GM12892 (cell line): ENCODE data around the gene NKX2-1. TPM values are rescaled to one million over a fixed set of nuclear protein-coding genes. Genes with fewer than 3 reads are reported as not detected.
A peak's percentile ranks its signal among the peaks of the same experiment; 100 is the strongest.
"Not testable (repeated sequence)": the region's sequence is repeated elsewhere in the genome, so short reads cannot be mapped to it uniquely, and the experiment has no call there.

ENCODE experiments used
- DNase-seq: peaks from one replicate; pipeline ENCODE4 v3.0.0; 2011; ENCODE audit not compliant: insufficient read length
- FAIRE-seq: peaks from 2 replicates; lab custom pipeline; 2011; peaks lifted over from hg19 to GRCh38; lab: Jason Lieb, UNC
- POLR2A ChIP-seq: IDR thresholded peaks from 2 replicates; pipeline ENCODE4 v1.6.1; 2011; ENCODE audit warnings: low read depth, low read length, control low read depth
- POLR2AphosphoS5 ChIP-seq: IDR thresholded peaks from 2 replicates; pipeline ENCODE4 v1.6.1; 2011; ENCODE audit warnings: low read depth, low read length, control low read depth
- TAF1 ChIP-seq: IDR thresholded peaks from 2 replicates; pipeline ENCODE4 v1.6.1; 2011; ENCODE audit warnings: low read depth, mild to moderate bottlenecking, control low read depth, low read length, borderline replicate concordance
- polyA plus RNA-seq: library from polyadenylated mRNA; unstranded; fragments of >200 nt; gene quantifications from one replicate; pipeline ENCODE4 v1.2.1, GENCODE V29; 2012; ENCODE audit warnings: missing spikeins, inconsistent platforms; ENCODE audit not compliant: missing spikeins

The NKX2-1 gene
- not detected for polyA plus RNA-seq

GRCh38 chr14:36519431-36520321 is at the start of gene NKX2-1:
Gene NKX2-1, minus strand, starts transcription at chr14:36520232. Its CDS starts 103 bp downstream, at chr14:36520129.
- TF ChIP-seq POLR2A = no peak
- TF ChIP-seq POLR2AphosphoS5 = no peak
- no peak for TF ChIP-seq TAF1
- FAIRE-seq (no peak), DNase-seq (no peak)

- FAIRE-seq = no peak
Measured at GRCh38 chr14:36556811-36557433, 36.9 kb upstream of the NKX2-1 start.

GRCh38 chr14:36555998-36556743 is 36.1 kb upstream of the NKX2-1 start:
- FAIRE-seq (no peak), DNase-seq (no peak)
- TF ChIP-seq POLR2A (no peak), POLR2AphosphoS5 (no peak), TAF1 (no peak)

More at GRCh38 chr14:36556811-36557433, 36.9 kb upstream of the NKX2-1 start:
- TF ChIP-seq POLR2A = no peak
- no peak for DNase-seq

- FAIRE-seq = peak; percentile 21
- no peak for DNase-seq
Measured at GRCh38 chr14:36553656-36554260, 33.7 kb upstream of the NKX2-1 start.

GRCh38 chr14:36550899-36551298 is 30.9 kb upstream of the NKX2-1 start:
- DNase-seq = no peak
- FAIRE-seq = no peak
- TF ChIP-seq POLR2AphosphoS5 (no peak), TAF1 (no peak), POLR2A (no peak)

More at GRCh38 chr14:36553656-36554260, 33.7 kb upstream of the NKX2-1 start:
- TF ChIP-seq POLR2AphosphoS5 (no peak), TAF1 (no peak), POLR2A (no peak)

- not testable (repeated sequence) for FAIRE-seq, DNase-seq
Measured at GRCh38 chr14:36544280-36544679, 24.2 kb upstream of the NKX2-1 start.

GRCh38 chr14:36538051-36538450 is 18.0 kb upstream of the NKX2-1 start:
- DNase-seq (no peak), FAIRE-seq (no peak)
- no peak for TF ChIP-seq TAF1
- TF ChIP-seq POLR2A = no peak
- no peak for TF ChIP-seq POLR2AphosphoS5

- FAIRE-seq = no peak
- no peak for DNase-seq
- no peak for TF ChIP-seq POLR2A
- TF ChIP-seq POLR2AphosphoS5 = no peak
- no peak for TF ChIP-seq TAF1
Measured at GRCh38 chr14:36529062-36529461, 9.0 kb upstream of the NKX2-1 start.

GRCh38 chr14:36525746-36526099 is 5.7 kb upstream of the NKX2-1 start:
- FAIRE-seq = no peak
- TF ChIP-seq POLR2AphosphoS5 (no peak), POLR2A (no peak), TAF1 (no peak)
- DNase-seq = no peak

GRCh38 chr14:36524874-36525745 is 5.1 kb upstream of the NKX2-1 start:
- no peak for DNase-seq
- no peak for FAIRE-seq
- TF ChIP-seq POLR2AphosphoS5 (no peak), TAF1 (no peak)

- no peak for TF ChIP-seq TAF1
- TF ChIP-seq POLR2AphosphoS5 = no peak
- TF ChIP-seq POLR2A = no peak
- DNase-seq (no peak), FAIRE-seq (no peak)
Measured at GRCh38 chr14:36524220-36524837, 4.3 kb upstream of the NKX2-1 start.
